H9 (cell line): ENCODE measurements around the gene LYSMD3. TPM values are rescaled to one million over a fixed set of nuclear protein-coding genes. Genes with fewer than 3 reads are reported as not detected.

ENCODE experiments used
- DNase-seq: peaks from one replicate; pipeline ENCODE4 v3.0.0-alpha.2; 2017
- H2AFZ ChIP-seq: one replicate; pipeline ENCODE4 v1.6.1; 2013; ENCODE audit warnings: mild to moderate bottlenecking, low read length, control low read depth, moderate library complexity
- H2AK5ac ChIP-seq: 2 replicates; pipeline ENCODE4 v1.6.1; 2013; ENCODE audit warnings: low read length, control low read depth, mixed read lengths; ENCODE audit not compliant: insufficient read length
- H2BK120ac ChIP-seq: one replicate; pipeline ENCODE4 v1.6.1; 2013; ENCODE audit warnings: low read depth, mild to moderate bottlenecking, low read length, control low read depth, inconsistent platforms; ENCODE audit not compliant: poor library complexity, severe bottlenecking
- H2BK12ac ChIP-seq: 2 replicates; pipeline ENCODE4 v1.6.1; 2013; ENCODE audit warnings: low read length, control low read depth, mixed read lengths, low read depth; ENCODE audit not compliant: insufficient read length
- H2BK15ac ChIP-seq: 2 replicates; pipeline ENCODE4 v1.6.1; 2013; ENCODE audit warnings: low read depth, low read length, control low read depth
- H2BK20ac ChIP-seq: one replicate; pipeline ENCODE4 v1.6.1; 2013; ENCODE audit warnings: low read depth, mild to moderate bottlenecking, low read length, control low read depth, inconsistent platforms; ENCODE audit not compliant: poor library complexity, severe bottlenecking
- H2BK5ac ChIP-seq: 2 replicates; pipeline ENCODE4 v1.6.1; 2013; ENCODE audit warnings: low read length, control low read depth, mixed read lengths; ENCODE audit not compliant: insufficient read length
- H3K14ac ChIP-seq: 2 replicates; pipeline ENCODE4 v1.6.1; 2013; ENCODE audit warnings: low read length, control low read depth; ENCODE audit not compliant: insufficient read depth
- H3K18ac ChIP-seq: 2 replicates; pipeline ENCODE4 v1.6.1; 2013; ENCODE audit warnings: low read depth, mild to moderate bottlenecking, mixed read lengths, low read length, control low read depth; ENCODE audit not compliant: insufficient read length
- H3K23ac ChIP-seq: 2 replicates; pipeline ENCODE4 v1.6.1; 2013; ENCODE audit warnings: low read length, control low read depth, mixed read lengths, low read depth; ENCODE audit not compliant: insufficient read length
- H3K23me2 ChIP-seq: 2 replicates; pipeline ENCODE4 v1.6.1; 2013; ENCODE audit warnings: low read depth, mild to moderate bottlenecking, mixed read lengths, low read length, control low read depth; ENCODE audit not compliant: insufficient read length, poor library complexity, severe bottlenecking
- H3K27ac ChIP-seq: 2 replicates; pipeline ENCODE4 v1.5.1; 2013; ENCODE audit warnings: low read length, control low read depth, mixed read lengths, low read depth; ENCODE audit not compliant: insufficient read length
- H3K27me3 ChIP-seq: 2 replicates; pipeline ENCODE4 v1.6.1; 2013; ENCODE audit warnings: low read length, control low read depth, inconsistent platforms; ENCODE audit not compliant: insufficient read depth
- H3K4ac ChIP-seq: 2 replicates; pipeline ENCODE4 v1.6.1; 2013; ENCODE audit warnings: low read depth, mild to moderate bottlenecking, control low read depth, inconsistent platforms, low read length, moderate library complexity
- H3K4me1 ChIP-seq: 2 replicates; pipeline ENCODE4 v1.6.1; 2013; ENCODE audit warnings: low read length, control low read depth, inconsistent platforms; ENCODE audit not compliant: insufficient read depth
- H3K4me2 ChIP-seq: 2 replicates; pipeline ENCODE4 v1.6.1; 2013; ENCODE audit warnings: low read length, control low read depth, mixed read lengths; ENCODE audit not compliant: insufficient read length, insufficient read depth
- H3K56ac ChIP-seq: 2 replicates; pipeline ENCODE4 v1.6.1; 2013; ENCODE audit warnings: low read depth, mild to moderate bottlenecking, mixed read lengths, low read length, control low read depth; ENCODE audit not compliant: insufficient read length
- H3K79me1 ChIP-seq: 2 replicates; pipeline ENCODE4 v1.6.1; 2013; ENCODE audit warnings: low read depth, mild to moderate bottlenecking, moderate library complexity, low read length, control low read depth, inconsistent platforms; ENCODE audit not compliant: insufficient read depth, poor library complexity, severe bottlenecking
- H3K79me2 ChIP-seq: 2 replicates; pipeline ENCODE4 v1.6.1; 2013; ENCODE audit warnings: low read length, control low read depth, inconsistent platforms; ENCODE audit not compliant: insufficient read depth
- H3K9ac ChIP-seq: 2 replicates; pipeline ENCODE4 v1.6.1; 2013; ENCODE audit warnings: low read length, control low read depth, mixed read lengths; ENCODE audit not compliant: insufficient read length; ENCODE audit errors: extremely low read depth
- H3K9me3 ChIP-seq: one replicate; pipeline ENCODE4 v1.6.1; 2013; ENCODE audit warnings: low read depth, low read length, inconsistent platforms; ENCODE audit not compliant: control insufficient read depth
- H3T11ph ChIP-seq: one replicate; pipeline ENCODE4 v1.6.1; 2013; ENCODE audit warnings: mild to moderate bottlenecking, low read length, control low read depth, inconsistent platforms
- H4K20me1 ChIP-seq: one replicate; pipeline ENCODE4 v1.6.1; 2013; ENCODE audit not compliant: control insufficient read depth, insufficient read length, insufficient read depth
- H4K5ac ChIP-seq: 2 replicates; pipeline ENCODE4 v1.6.1; 2013; ENCODE audit warnings: low read depth, mild to moderate bottlenecking, mixed read lengths, low read length, control low read depth; ENCODE audit not compliant: insufficient read length
- H4K8ac ChIP-seq: replicated peaks from 2 replicates; pipeline ENCODE4 v1.6.1; 2013; ENCODE audit warnings: low read length, control low read depth, mixed read lengths, low read depth; ENCODE audit not compliant: insufficient read length
- H4K91ac ChIP-seq: 2 replicates; pipeline ENCODE4 v1.6.1; 2013; ENCODE audit warnings: low read depth, mild to moderate bottlenecking, moderate library complexity, mixed read lengths, low read length, control low read depth; ENCODE audit not compliant: insufficient read length
- H3K27ac Mint-ChIP-seq, 3 experiments: 2 replicates in 2 of 3; 3 replicates in 1 of 3; pipeline ENCODE4 v1.8.0; 2020 to 2021; ENCODE audit warnings: mixed read lengths in 3 of 3, mild to moderate bottlenecking in 1 of 3, moderate library complexity in 1 of 3
- H3K27me3 Mint-ChIP-seq: 2 replicates; pipeline ENCODE4 v1.8.0; 2021; ENCODE audit warnings: low read depth, mild to moderate bottlenecking, moderate library complexity, mixed read lengths
- H3K36me3 Mint-ChIP-seq, 3 experiments: 2 replicates in 2 of 3; 3 replicates in 1 of 3; pipeline ENCODE4 v1.8.0; 2020 to 2021; ENCODE audit warnings: low read depth in 3 of 3, mixed read lengths in 3 of 3; ENCODE audit not compliant: insufficient read depth in 1 of 3
- H3K4me1 Mint-ChIP-seq, 2 experiments: 2 replicates each; pipeline ENCODE4 v1.8.0; 2020; ENCODE audit warnings: mixed read lengths in 2 of 2
- H3K4me3 Mint-ChIP-seq, 2 experiments: 2 replicates in 1 of 2; 3 replicates in 1 of 2; pipeline ENCODE4 v1.8.0; 2020 to 2021; ENCODE audit warnings: mild to moderate bottlenecking in 2 of 2, mixed read lengths in 2 of 2, moderate library complexity in 1 of 2
- H3K9me3 Mint-ChIP-seq, 2 experiments: 2 replicates in 1 of 2; 3 replicates in 1 of 2; pipeline ENCODE4 v1.8.0; 2020; ENCODE audit warnings: mild to moderate bottlenecking in 2 of 2, mixed read lengths in 2 of 2, moderate library complexity in 1 of 2
- CTCF ChIP-seq: fragments of 200-600 bp; sonication (generic); conservative IDR thresholded peaks from 3 replicates; pipeline ENCODE4 v1.8.0; 2021; ENCODE audit warnings: antibody characterized with exemption, mild to moderate bottlenecking
- WGBS: extraction: QIAGEN DNeasy Blood & Tissue Kit; methylation state at CpG from one replicate; pipeline ENCODE4 v1.1.7; 2013; ENCODE audit warnings: missing lambda C conversion rate, low lambda C conversion rate, mixed read lengths; ENCODE audit not compliant: insufficient read length; ENCODE audit errors: extremely low coverage; 5-methylcytosine and 5-hydroxymethylcytosine counted together
- total RNA-seq: library from RNA; stranded (reverse); gene quantifications from 2 replicates; pipeline ENCODE4 v1.2.1, GENCODE V29; 2021

Gene LYSMD3
- total RNA-seq, 1 experiment from 2014 or later: 14.0 TPM

DNA sequence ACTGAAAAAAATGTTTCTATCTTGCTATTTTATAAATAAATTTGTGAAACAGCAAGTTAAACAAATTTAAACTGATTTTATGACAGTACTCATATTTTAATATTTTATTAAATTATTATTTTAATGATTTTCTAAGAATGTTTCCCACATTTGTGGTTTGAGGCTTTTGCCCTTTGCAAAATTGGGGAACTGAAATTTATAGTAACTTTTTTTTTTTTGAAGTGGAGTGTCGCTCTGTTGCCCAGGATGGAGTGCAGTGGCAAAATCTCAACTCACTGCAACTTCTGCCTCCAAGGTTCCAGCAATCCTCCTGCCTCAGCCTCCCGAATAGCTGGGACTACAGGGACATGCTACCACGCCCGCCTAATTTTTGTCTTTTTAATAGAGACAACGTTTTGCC lies 22.0 kb upstream of the LYSMD3 start:
- Mint-ChIP-seq H3K4me1 (peaks cover 51 to 59% of the 10 kb centered on the region in 2 experiments), H3K9me3 (no peaks in the 10 kb centered on the region), H3K27me3 (0 out of 2 replicates have a peak, but pooled peaks cover 2% of the 10 kb centered on the region), H3K4me3 (no peak overlapping the region), H3K27ac (peak overlapping the region in 1 of 3 experiments; percentile 49; a peak in 1 of 7 replicates), H3K36me3 (no peaks in the 10 kb centered on the region; a peak in 2 of 7 replicates)
- no peak overlapping the region for H2AFZ ChIP-seq
- no CpG with 5 or more reads among the region's 5 CpGs for WGBS
- H3K9ac ChIP-seq: no peak overlapping the region
- H3K14ac ChIP-seq: no peak overlapping the region
- no peak for DNase-seq
- no peaks in the 10 kb centered on the region for H3K79me1 ChIP-seq
- H2BK120ac ChIP-seq: no peak overlapping the region
- no peak overlapping the region for H3K23ac ChIP-seq
- no peak overlapping the region for H3K27ac ChIP-seq
- H3K79me2 ChIP-seq: no peaks in the 10 kb centered on the region
- H3K4ac ChIP-seq: no peak overlapping the region
- no peak overlapping the region for H4K8ac ChIP-seq
- H4K91ac ChIP-seq: no peak overlapping the region
- no peaks in the 10 kb centered on the region for H3K23me2 ChIP-seq
- no peak overlapping the region for H3K4me2 ChIP-seq
- no peak overlapping the region for H3T11ph ChIP-seq
- peaks cover 15% of the 10 kb centered on the region for H3K4me1 ChIP-seq
- H2BK12ac ChIP-seq: no peak overlapping the region
- no peak for TF ChIP-seq CTCF
- no peak overlapping the region for H4K5ac ChIP-seq
- no peak overlapping the region for H3K18ac ChIP-seq
- H2BK5ac ChIP-seq: no peak overlapping the region
- H2BK20ac ChIP-seq: no peak overlapping the region
- H4K20me1 ChIP-seq: no peaks in the 10 kb centered on the region
- no peaks in the 10 kb centered on the region for H3K9me3 ChIP-seq
- no peaks in the 10 kb centered on the region for H3K27me3 ChIP-seq
- no peak overlapping the region for H2BK15ac ChIP-seq
- H2AK5ac ChIP-seq: no peak overlapping the region
- H3K56ac ChIP-seq: no peak overlapping the region
